CD14-positive monocyte (primary cell): ENCODE data around the gene SMIM15. TPM values are rescaled to one million over a fixed set of nuclear protein-coding genes. Genes with fewer than 3 reads are reported as not detected.

Experiments used
- DNase-seq, 3 donors: peaks; one replicate each; pipeline ENCODE4 v3.0.0-alpha.2; 2011 to 2022
- H2AFZ ChIP-seq: 2 replicates; pipeline ENCODE4 v1.6.0; 2012; ENCODE audit warnings: mild to moderate bottlenecking, low read depth, low read length, inconsistent platforms; ENCODE audit not compliant: insufficient read depth, poor library complexity, severe bottlenecking
- H3K27ac ChIP-seq, 2 donors: 1 replicate in 1 of 2; 2 replicates in 1 of 2; pipeline ENCODE4 v1.5.1; 2012 to 2013; ENCODE audit warnings: low read length in 2 of 2, control low read depth in 1 of 2, inconsistent platforms in 1 of 2, low read depth in 1 of 2, mild to moderate bottlenecking in 1 of 2
- H3K27me3 ChIP-seq, 2 donors: one replicate each; pipeline versions ENCODE4 v1.6.0 to v1.6.1; 2011 to 2013; ENCODE audit warnings: low read length in 2 of 2; ENCODE audit not compliant: control insufficient read depth in 2 of 2, insufficient read depth in 2 of 2
- H3K36me3 ChIP-seq, 2 donors: replicated peaks in 1 of 2; 1 replicate in 1 of 2; 2 replicates in 1 of 2; pipeline versions ENCODE4 v1.5.1 to v1.6.1; 2012 to 2013; ENCODE audit warnings: low read length in 2 of 2, control low read depth in 1 of 2, inconsistent platforms in 1 of 2, mild to moderate bottlenecking in 1 of 2; ENCODE audit not compliant: insufficient read depth in 2 of 2, control insufficient read depth in 1 of 2
- H3K4me1 ChIP-seq, 2 donors: 1 replicate in 1 of 2; 2 replicates in 1 of 2; pipeline versions ENCODE4 v1.5.1 to v1.6.1; 2012 to 2013; ENCODE audit warnings: low read length in 2 of 2, control low read depth in 1 of 2, inconsistent platforms in 1 of 2, mild to moderate bottlenecking in 1 of 2, moderate library complexity in 1 of 2; ENCODE audit not compliant: insufficient read depth in 2 of 2, control insufficient read depth in 1 of 2
- H3K4me2 ChIP-seq: replicated peaks from 2 replicates; pipeline ENCODE3; 2012; ENCODE audit warnings: low read length, moderate library complexity, mild to moderate bottlenecking; ENCODE audit not compliant: poor library complexity, severe bottlenecking; ENCODE audit errors: extremely low read depth
- H3K4me3 ChIP-seq, 3 experiments: fragments of 200-600 bp in 1 of 3; sonication (generic) in 1 of 3; replicated peaks in 1 of 3; 1 replicate in 2 of 3; 2 replicates in 1 of 3; pipeline ENCODE4 v1.5.1; 2011 to 2013; ENCODE audit warnings: low read length in 3 of 3, mild to moderate bottlenecking in 3 of 3, control low read depth in 2 of 3, low read depth in 2 of 3, inconsistent platforms in 1 of 3, moderate library complexity in 1 of 3
- H3K79me2 ChIP-seq: 2 replicates; pipeline ENCODE4 v1.6.0; 2012; ENCODE audit warnings: mild to moderate bottlenecking, control low read depth, inconsistent platforms, low read length, moderate library complexity; ENCODE audit not compliant: insufficient read depth
- H3K9ac ChIP-seq: 2 replicates; pipeline ENCODE4 v1.6.0; 2017; ENCODE audit warnings: low read length, mild to moderate bottlenecking; ENCODE audit not compliant: insufficient read depth, poor library complexity, severe bottlenecking
- H3K9me3 ChIP-seq, 2 donors: replicated peaks in 1 of 2; 1 replicate in 1 of 2; 2 replicates in 1 of 2; pipeline versions ENCODE4 v1.5.1 to v1.6.1; 2012 to 2013; ENCODE audit warnings: low read length in 2 of 2, control low read depth in 1 of 2; ENCODE audit not compliant: control insufficient read depth in 1 of 2, insufficient read depth in 1 of 2
- H4K20me1 ChIP-seq: 2 replicates; pipeline ENCODE4 v1.6.0; 2012; ENCODE audit warnings: mild to moderate bottlenecking, low read length, control low read depth, moderate library complexity; ENCODE audit not compliant: insufficient read depth
- H3K27ac Mint-ChIP-seq, 7 donors: one replicate each; pipeline ENCODE4 v1.8.0; 2020; ENCODE audit warnings: mild to moderate bottlenecking in 7 of 7, mixed read lengths in 7 of 7, moderate library complexity in 6 of 7, inconsistent platforms in 2 of 7
- H3K27me3 Mint-ChIP-seq, 3 donors: one replicate each; pipeline ENCODE4 v1.8.0; 2021 to 2022; ENCODE audit warnings: low read depth in 3 of 3, mild to moderate bottlenecking in 3 of 3, mixed read lengths in 3 of 3, moderate library complexity in 3 of 3, inconsistent platforms in 1 of 3
- H3K36me3 Mint-ChIP-seq, 2 donors: one replicate each; pipeline ENCODE4 v1.8.0; 2020; ENCODE audit warnings: mixed read lengths in 2 of 2, inconsistent platforms in 1 of 2, mild to moderate bottlenecking in 1 of 2
- H3K4me1 Mint-ChIP-seq: one replicate; pipeline ENCODE4 v1.8.0; 2020; ENCODE audit warnings: mild to moderate bottlenecking, mixed read lengths
- H3K4me3 Mint-ChIP-seq, 2 donors: one replicate each; pipeline ENCODE4 v1.8.0; 2020; ENCODE audit warnings: mild to moderate bottlenecking in 2 of 2, mixed read lengths in 2 of 2, moderate library complexity in 1 of 2
- H3K9me3 Mint-ChIP-seq, 7 donors: one replicate each; pipeline ENCODE4 v1.8.0; 2020 to 2022; ENCODE audit warnings: mixed read lengths in 7 of 7, mild to moderate bottlenecking in 6 of 7, moderate library complexity in 6 of 7, inconsistent platforms in 2 of 7
- WGBS: methylation state at CpG from one replicate; pipeline ENCODE4 v1.1.5; 2013; ENCODE audit warnings: missing lambda C conversion rate; ENCODE audit not compliant: insufficient coverage; 5-methylcytosine and 5-hydroxymethylcytosine counted together
- intact Hi-C, 2 donors: fragments of 100-400 bp; cut with micrococcal nuclease; formaldehyde crosslinking; loops; one replicate each; pipeline versions ENCODE4 v1.15.0 to v1.15.1; 2023
- polyA plus RNA-seq, 3 donors: library from polyadenylated mRNA; depleted of rRNA in 1 of 3; unstranded in 2 of 3; stranded (reverse) in 1 of 3; fragments of 300-500 nt in 2 of 3; fragments of >200 nt in 1 of 3; fragmentation: Illumina TruSeq in 2 of 3; gene quantifications; 1 replicate in 2 of 3; 2 replicates in 1 of 3; pipeline ENCODE4 v1.2.3, GENCODE V29; 2012 to 2021
- TF ChIP-seq, protein P1 (sequence below): fragments of 200-600 bp; IDR thresholded peaks from one replicate; pipeline ENCODE4 v1.8.0; 2022; ENCODE audit warnings: antibody characterized with exemption, mild to moderate bottlenecking

The SMIM15 gene
- polyA plus RNA-seq, 3 donors: 7.0 to 43.4 (median 32.0) TPM

DNA sequence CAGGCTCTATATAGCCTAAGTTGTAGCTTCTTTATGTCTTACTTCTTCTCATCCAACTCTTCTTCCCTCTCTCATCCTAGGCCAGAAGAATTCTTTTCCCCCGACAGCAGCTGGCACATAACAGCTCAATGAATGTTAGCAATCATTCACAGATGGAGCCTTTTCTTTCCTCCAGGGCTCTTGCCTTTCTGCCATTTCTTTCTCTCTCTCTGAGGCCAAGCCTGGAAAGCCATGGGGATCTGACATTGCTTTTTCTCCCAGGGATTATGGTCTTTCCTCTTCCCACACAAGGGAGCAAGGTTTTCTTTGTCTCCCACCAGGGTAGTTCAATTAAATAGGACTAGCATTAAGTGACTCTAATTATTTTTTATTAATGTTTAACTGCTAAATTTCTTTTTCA is 20.5 kb downstream of the SMIM15 start:
- 83% methylated on average over 1 of the region's 1 CpG for WGBS
- TF ChIP-seq, protein P1, sequence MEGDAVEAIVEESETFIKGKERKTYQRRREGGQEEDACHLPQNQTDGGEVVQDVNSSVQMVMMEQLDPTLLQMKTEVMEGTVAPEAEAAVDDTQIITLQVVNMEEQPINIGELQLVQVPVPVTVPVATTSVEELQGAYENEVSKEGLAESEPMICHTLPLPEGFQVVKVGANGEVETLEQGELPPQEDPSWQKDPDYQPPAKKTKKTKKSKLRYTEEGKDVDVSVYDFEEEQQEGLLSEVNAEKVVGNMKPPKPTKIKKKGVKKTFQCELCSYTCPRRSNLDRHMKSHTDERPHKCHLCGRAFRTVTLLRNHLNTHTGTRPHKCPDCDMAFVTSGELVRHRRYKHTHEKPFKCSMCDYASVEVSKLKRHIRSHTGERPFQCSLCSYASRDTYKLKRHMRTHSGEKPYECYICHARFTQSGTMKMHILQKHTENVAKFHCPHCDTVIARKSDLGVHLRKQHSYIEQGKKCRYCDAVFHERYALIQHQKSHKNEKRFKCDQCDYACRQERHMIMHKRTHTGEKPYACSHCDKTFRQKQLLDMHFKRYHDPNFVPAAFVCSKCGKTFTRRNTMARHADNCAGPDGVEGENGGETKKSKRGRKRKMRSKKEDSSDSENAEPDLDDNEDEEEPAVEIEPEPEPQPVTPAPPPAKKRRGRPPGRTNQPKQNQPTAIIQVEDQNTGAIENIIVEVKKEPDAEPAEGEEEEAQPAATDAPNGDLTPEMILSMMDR: no peak
- H3K36me3 Mint-ChIP-seq: peaks cover 0 to 2% of the 10 kb centered on the region in 2 donors
- H3K4me3 Mint-ChIP-seq: no peak overlapping the region
- no peak for DNase-seq
- Histone ChIP-seq H3K79me2 (no peaks in the 10 kb centered on the region), H3K9ac (no peak overlapping the region), H4K20me1 (no peaks in the 10 kb centered on the region), H2AFZ (no peak overlapping the region), H3K27ac (no peak overlapping the region), H3K9me3 (no peaks in the 10 kb centered on the region), H3K4me3 (no peak overlapping the region), H3K4me2 (no peak overlapping the region), H3K27me3 (no peaks in the 10 kb centered on the region), H3K4me1 (no peaks in the 10 kb centered on the region), H3K36me3 (no peaks in the 10 kb centered on the region)
- intact Hi-C loops: no loop called here
- H3K27me3 Mint-ChIP-seq: no peaks in the 10 kb centered on the region
- no peaks in the 10 kb centered on the region for H3K4me1 Mint-ChIP-seq
- H3K9me3 Mint-ChIP-seq: peaks cover 0 to under 1% (median 0%) of the 10 kb centered on the region in 7 donors
- H3K27ac Mint-ChIP-seq: no peak overlapping the region

GRCh38 chr5:61139931-61140330 is 22.3 kb downstream of the SMIM15 start:
- H3K27me3 Mint-ChIP-seq: no peaks in the 10 kb centered on the region

More at GRCh38 chr5:61139931-61140330, 22.3 kb downstream of the SMIM15 start:
- Histone ChIP-seq H3K4me3 (no peak overlapping the region), H3K9ac (no peak overlapping the region), H3K4me1 (no peaks in the 10 kb centered on the region), H3K4me2 (no peak overlapping the region), H3K27ac (no peak overlapping the region), H3K9me3 (no peaks in the 10 kb centered on the region), H3K36me3 (no peaks in the 10 kb centered on the region), H3K27me3 (no peaks in the 10 kb centered on the region), H4K20me1 (no peaks in the 10 kb centered on the region), H3K79me2 (no peaks in the 10 kb centered on the region), H2AFZ (no peak overlapping the region)
- Mint-ChIP-seq H3K4me1 (peaks cover 6% of the 10 kb centered on the region), H3K36me3 (no peaks in the 10 kb centered on the region), H3K4me3 (no peak overlapping the region), H3K27ac (no peak overlapping the region), H3K9me3 (no peaks in the 10 kb centered on the region)
- TF ChIP-seq, protein P1: no peak
- no peak for DNase-seq
- WGBS: 93% methylated on average over 4 of the region's 4 CpGs
- intact Hi-C loops: no loop called here
